K562 (cell line): ENCODE results near the gene SEC16A. TPM values are rescaled to one million over a fixed set of nuclear protein-coding genes. Genes with fewer than 3 reads are reported as not detected.

ENCODE experiments used
- ATAC-seq: fragments of 200-7000 bp; cut with Tn5 transposase; 3 replicates; pipeline ENCODE4 v1.9.1; 2020; ENCODE audit warnings: moderate library complexity
- BruUV-seq: library from RNA; stranded (reverse); fragments of 400-500 nt; replicated peaks from 2 replicates; lab custom pipeline; 2021; lab: Mats Ljungman, UMichigan
- CTCF ChIA-PET: fragments of 300-600 bp; formaldehyde crosslinking; extraction: SDS; loops from one replicate; lab custom pipeline; 2021; ENCODE audit warnings: low intra/inter-chr PET ratio; lab: Yijun Ruan, JAX
- POLR2A ChIA-PET: fragments of 300-600, 350-650 bp; sonication (Branson Sonifier 250); formaldehyde crosslinking; extraction: SDS; loops from one replicate; lab custom pipeline; 2021; ENCODE audit warnings: antibody characterized with exemption, inconsistent platforms; lab: Yijun Ruan, JAX
- DNase-seq, 4 experiments: peaks; one replicate each; pipeline versions ENCODE4 v3.0.0 to v3.0.0-alpha.2; 2011 to 2018; ENCODE audit warnings: low spot score in 3 of 4, mixed read lengths in 3 of 4; ENCODE audit errors: extremely low read depth in 1 of 4
- FAIRE-seq: peaks from 2 replicates; lab custom pipeline; 2011; peaks lifted over from hg19 to GRCh38; lab: Jason Lieb, UNC
- H2AFZ ChIP-seq: 2 replicates; pipeline ENCODE4 v1.6.0; 2011; ENCODE audit warnings: low read depth, low read length, control low read depth, inconsistent platforms
- H3K27ac ChIP-seq: fragments of 200-600 bp; 3 replicates; pipeline ENCODE4 v1.8.0; 2011; ENCODE audit warnings: low read depth, mild to moderate bottlenecking, control low read depth, inconsistent platforms, low read length, moderate library complexity, mixed read lengths; ENCODE audit errors: extremely low read depth
- H3K27me3 ChIP-seq, 2 experiments: fragments of 300-600 bp in 1 of 2; 2 replicates in 1 of 2; 3 replicates in 1 of 2; pipeline versions ENCODE4 v1.6.0 to v1.8.0; 2011; ENCODE audit warnings: inconsistent platforms in 2 of 2, low read length in 2 of 2, mild to moderate bottlenecking in 1 of 2, mixed read lengths in 1 of 2, moderate library complexity in 1 of 2; ENCODE audit not compliant: control insufficient read depth in 2 of 2, insufficient read depth in 2 of 2
- H3K36me3 ChIP-seq: fragments of 300-600 bp; 3 replicates; pipeline ENCODE4 v1.8.0; 2011; ENCODE audit warnings: mild to moderate bottlenecking, low read length, inconsistent platforms; ENCODE audit not compliant: control insufficient read depth, insufficient read depth
- H3K4me1 ChIP-seq, 2 experiments: fragments of 200-600 bp in 1 of 2; replicated peaks in 1 of 2; 2 replicates in 1 of 2; 3 replicates in 1 of 2; pipeline versions ENCODE4 v1.5.1 to v1.8.0; 2011; ENCODE audit warnings: inconsistent platforms in 2 of 2, low read length in 2 of 2, mild to moderate bottlenecking in 1 of 2, mixed read lengths in 1 of 2, moderate library complexity in 1 of 2; ENCODE audit not compliant: control insufficient read depth in 2 of 2, insufficient read depth in 2 of 2
- H3K4me2 ChIP-seq: 2 replicates; pipeline ENCODE4 v1.6.1; 2011; ENCODE audit warnings: low read length, control low read depth, inconsistent platforms, mixed read lengths; ENCODE audit not compliant: insufficient read depth
- H3K4me3 ChIP-seq: fragments of 200-600 bp; sonication (generic), shearing (Covaris generic); 2 replicates; pipeline ENCODE4 v1.5.1; 2016; ENCODE audit warnings: control low read depth, inconsistent platforms
- H3K79me2 ChIP-seq: fragments of 200-600 bp; 3 replicates; pipeline ENCODE4 v1.8.0; 2011; ENCODE audit warnings: low read length, inconsistent platforms; ENCODE audit not compliant: control insufficient read depth, insufficient read depth
- H3K9ac ChIP-seq, 2 experiments: 2 replicates each; pipeline versions ENCODE4 v1.6.0 to v1.6.1; 2011; ENCODE audit warnings: low read depth in 2 of 2, low read length in 2 of 2, control low read depth in 1 of 2, inconsistent platforms in 1 of 2, mild to moderate bottlenecking in 1 of 2, mixed read lengths in 1 of 2; ENCODE audit not compliant: insufficient read depth in 1 of 2
- H3K9me1 ChIP-seq: one replicate; pipeline ENCODE4 v1.6.0; 2011; ENCODE audit warnings: inconsistent platforms, mild to moderate bottlenecking, low read length, moderate library complexity; ENCODE audit not compliant: control insufficient read depth, insufficient read depth
- H3K9me3 ChIP-seq: replicated peaks from 2 replicates; pipeline ENCODE4 v1.5.1; 2011; ENCODE audit warnings: low read depth, low read length, inconsistent platforms; ENCODE audit not compliant: control insufficient read depth, insufficient read depth
- H4K20me1 ChIP-seq: replicated peaks from 2 replicates; pipeline ENCODE4 v1.6.1; 2011; ENCODE audit warnings: low read length, inconsistent platforms, mixed read lengths; ENCODE audit not compliant: control insufficient read depth, insufficient read depth
- TCF3 ChIP-seq: sonication (generic); formaldehyde crosslinking; IDR thresholded peaks from 2 replicates; pipeline ENCODE4 v1.4.0; 2020; ENCODE audit warnings: mild to moderate bottlenecking, missing genetic modification reagents
- WGBS: fragments of 100-300 bp; shearing (Covaris generic); methylation state at CpG from one replicate; pipeline ENCODE4 v1.1.6; 2016; ENCODE audit warnings: low coverage, mixed read lengths; ENCODE audit not compliant: insufficient coverage; ENCODE audit errors: missing lambda C conversion rate; 5-methylcytosine and 5-hydroxymethylcytosine counted together
- in situ Hi-C: fragments of 300-500 bp; cut with MboI; formaldehyde crosslinking; loops from 4 replicates; pipeline ENCODE4 v1.15.0; 2018; ENCODE audit warnings: inconsistent platforms, mixed read lengths
- intact Hi-C: fragments of 100-400 bp; cut with micrococcal nuclease; formaldehyde crosslinking; loops from 2 replicates; pipeline ENCODE4 v1.14.2; 2022
- polyA plus RNA-seq, 8 experiments: library from polyadenylated mRNA; depleted of rRNA in 4 of 8; stranded (reverse) in 5 of 8; unstranded in 3 of 8; fragments of >200 nt; fragmentation: Nextera tagmentation in 2 of 8; fragmentation: Illumina TruSeq in 1 of 8; extraction: Ambion mirVana in 2 of 8; extraction: Trizol in 1 of 8; gene quantifications; 2 replicates each; pipeline versions ENCODE4 v1.2.1 to v1.2.3, GENCODE V29; 2011 to 2014; ENCODE audit warnings: inconsistent platforms in 1 of 8, missing spikeins in 1 of 8
- total RNA-seq, 7 experiments: library from RNA; depleted of rRNA in 6 of 7; stranded (reverse); fragments of >200 nt in 6 of 7; fragmentation: Illumina TruSeq in 2 of 7; extraction: Trizol in 2 of 7; gene quantifications; 2 replicates each; pipeline versions ENCODE4 v1.2.1 to v1.2.3, GENCODE V29; 2011 to 2021; ENCODE audit warnings: low replicate concordance in 1 of 7
- TF ChIP-seq, protein P1 (sequence below): sonication (generic); formaldehyde crosslinking; IDR thresholded peaks from 2 replicates; pipeline ENCODE4 v1.8.1; 2023; ENCODE audit warnings: mild to moderate bottlenecking, missing genetic modification reagents

SEC16A gene
- total and polyA plus RNA-seq, 9 of the 15 experiments (the other 6 are each of a cell fraction or from before 2014, with no cell fraction given), result 8.3 to 62.8 (median 14.0) TPM

DNA sequence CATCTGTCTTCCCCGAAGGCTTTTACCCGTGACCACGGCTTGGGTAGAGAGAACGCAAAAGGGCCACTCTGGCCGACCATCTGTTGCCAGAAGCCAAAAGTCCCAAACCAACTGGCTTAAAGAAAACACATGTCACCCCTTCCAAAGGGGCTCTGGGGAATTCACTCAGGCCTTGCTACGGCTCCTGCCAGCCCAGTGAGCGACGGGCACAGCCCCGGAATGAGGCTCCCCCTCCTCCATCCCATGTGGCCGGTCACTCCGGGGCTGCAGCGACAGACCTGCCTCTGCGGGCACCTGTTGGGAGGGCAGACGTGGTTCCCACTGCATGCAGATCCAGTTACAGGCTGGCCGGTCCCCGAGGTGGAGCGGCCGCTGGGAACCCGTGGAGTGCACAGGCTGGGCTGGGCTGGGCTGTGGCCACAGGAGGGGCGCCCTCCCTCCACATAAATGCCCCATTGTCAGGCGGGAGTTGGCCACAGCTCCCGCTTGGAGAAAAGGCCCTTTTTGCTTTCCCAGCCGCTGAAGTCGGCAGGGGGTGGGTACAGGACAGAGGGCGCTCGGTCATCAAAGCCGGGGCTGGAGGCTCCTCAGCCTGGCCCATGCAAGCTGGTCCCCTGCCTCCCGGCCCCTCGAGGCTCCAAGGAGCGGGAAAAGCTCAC is 43.1 kb upstream of the SEC16A start:
- DNase-seq, result no peak
- WGBS, result 79% methylated on average over 17 of the region's 30 CpGs
- no peak overlapping the region; a peak in 1 of 4 replicates for H3K9ac ChIP-seq

More for the DNA sequence above, 43.1 kb upstream of the SEC16A start:
- no peak overlapping the region for H2AFZ ChIP-seq
- H3K9me3 ChIP-seq, result no peaks in the 10 kb centered on the region
- no peak for FAIRE-seq
- H3K27me3 ChIP-seq, result no peaks in the 10 kb centered on the region
- ATAC-seq, result no peak
- ChIA-PET CTCF (no interaction called here), POLR2A (interaction anchor here (0.6 kb wide), 2 partner anchors 13 to 38 kb away, joined by 3 to 4 read pairs; no protein-coding TSS in a partner anchor)
- BruUV-seq, result no TSS peak
- no peak overlapping the region for H3K27ac ChIP-seq
- H3K4me3 ChIP-seq, result no peak overlapping the region
- H3K4me1 ChIP-seq, result peaks cover 0 to 87% of the 10 kb centered on the region in 2 experiments; a peak in 3 of 5 replicates
- in situ Hi-C loops, result no loop called here
- peaks cover 6% of the 10 kb centered on the region; the same call in 1 of the 3 replicates for H3K79me2 ChIP-seq
- no peak for TF ChIP-seq TCF3 (CRISPR knock-in tag)
- TF ChIP-seq, protein P1, sequence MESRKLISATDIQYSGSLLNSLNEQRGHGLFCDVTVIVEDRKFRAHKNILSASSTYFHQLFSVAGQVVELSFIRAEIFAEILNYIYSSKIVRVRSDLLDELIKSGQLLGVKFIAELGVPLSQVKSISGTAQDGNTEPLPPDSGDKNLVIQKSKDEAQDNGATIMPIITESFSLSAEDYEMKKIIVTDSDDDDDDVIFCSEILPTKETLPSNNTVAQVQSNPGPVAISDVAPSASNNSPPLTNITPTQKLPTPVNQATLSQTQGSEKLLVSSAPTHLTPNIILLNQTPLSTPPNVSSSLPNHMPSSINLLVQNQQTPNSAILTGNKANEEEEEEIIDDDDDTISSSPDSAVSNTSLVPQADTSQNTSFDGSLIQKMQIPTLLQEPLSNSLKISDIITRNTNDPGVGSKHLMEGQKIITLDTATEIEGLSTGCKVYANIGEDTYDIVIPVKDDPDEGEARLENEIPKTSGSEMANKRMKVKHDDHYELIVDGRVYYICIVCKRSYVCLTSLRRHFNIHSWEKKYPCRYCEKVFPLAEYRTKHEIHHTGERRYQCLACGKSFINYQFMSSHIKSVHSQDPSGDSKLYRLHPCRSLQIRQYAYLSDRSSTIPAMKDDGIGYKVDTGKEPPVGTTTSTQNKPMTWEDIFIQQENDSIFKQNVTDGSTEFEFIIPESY (CRISPR knock-in tag), result 0 out of 2 replicates have a peak, but pooled peaks have one; percentile 41
- H3K9me1 ChIP-seq, result no peaks in the 10 kb centered on the region
- 0 out of 2 replicates have a peak, but pooled peaks cover 9% of the 10 kb centered on the region for H4K20me1 ChIP-seq
- intact Hi-C loops, result no loop called here
- H3K4me2 ChIP-seq, result no peak overlapping the region
- H3K36me3 ChIP-seq, result peaks cover 4% of the 10 kb centered on the region; the same call in 1 of the 3 replicates
